ENCODE measurements around the gene SHB.

SHB gene

GRCh38 chr9:37939575-37940095 is 129.4 kb downstream of the SHB start:
- no peaks in the 10 kb centered on the region for H3K36me3 ChIP-seq (replicated peaks; ENCODE audit: low read depth, low read length)
- H3K4me1 ChIP-seq (ENCODE audit: low read length), result no peaks in the 10 kb centered on the region
- H3K4me2 ChIP-seq (ENCODE audit: low read length), result no peak overlapping the region
- no peak overlapping the region for H3K4me3 ChIP-seq (ENCODE audit: low read length)
- H3K27me3 ChIP-seq (ENCODE audit: low read depth, low read length), result no peaks in the 10 kb centered on the region
- no peaks in the 10 kb centered on the region for H3K9me3 ChIP-seq (ENCODE audit: insufficient read depth, low read length)
- H3K9ac ChIP-seq (ENCODE audit: low read length), result no peak overlapping the region
- H4K20me1 ChIP-seq (ENCODE audit: insufficient read depth, low read length), result no peaks in the 10 kb centered on the region
- H2AFZ ChIP-seq (ENCODE audit: low read depth, low read length), result no peak overlapping the region
- H3K79me2 ChIP-seq (ENCODE audit: low read length), result no peaks in the 10 kb centered on the region
- no peak overlapping the region for H3K27ac ChIP-seq (ENCODE audit: low read length)
- TF ChIP-seq CTCF (IDR thresholded peaks at IDR 0.05; ENCODE audit: low read depth, low read length) (no peak), EZH2phosphoT487 (IDR thresholded peaks at IDR 0.05; ENCODE audit: low read depth) (no peak)

- Histone ChIP-seq H3K27ac (ENCODE audit: low read length) (no peak overlapping the region), H3K79me2 (ENCODE audit: low read length) (no peaks in the 10 kb centered on the region), H3K27me3 (ENCODE audit: low read depth, low read length) (no peaks in the 10 kb centered on the region), H2AFZ (ENCODE audit: low read depth, low read length) (no peak overlapping the region), H3K4me2 (ENCODE audit: low read length) (no peak overlapping the region), H3K4me3 (ENCODE audit: low read length) (no peak overlapping the region), H4K20me1 (ENCODE audit: insufficient read depth, low read length) (no peaks in the 10 kb centered on the region), H3K9me3 (ENCODE audit: insufficient read depth, low read length) (no peaks in the 10 kb centered on the region), H3K4me1 (ENCODE audit: low read length) (no peaks in the 10 kb centered on the region), H3K36me3 (replicated peaks; ENCODE audit: low read depth, low read length) (no peaks in the 10 kb centered on the region), H3K9ac (ENCODE audit: low read length) (no peak overlapping the region)
- TF ChIP-seq CTCF (IDR thresholded peaks at IDR 0.05; ENCODE audit: low read depth, low read length) (no peak), EZH2phosphoT487 (IDR thresholded peaks at IDR 0.05; ENCODE audit: low read depth) (no peak)
Observed at GRCh38 chr9:37938121-37938891, 130.7 kb downstream of the SHB start.

- Histone ChIP-seq H3K79me2 (ENCODE audit: low read length) (no peaks in the 10 kb centered on the region), H3K4me2 (ENCODE audit: low read length) (no peak overlapping the region), H3K9ac (ENCODE audit: low read length) (no peak overlapping the region), H2AFZ (ENCODE audit: low read depth, low read length) (no peak overlapping the region), H3K4me1 (ENCODE audit: low read length) (no peaks in the 10 kb centered on the region), H3K27me3 (ENCODE audit: low read depth, low read length) (no peaks in the 10 kb centered on the region), H3K4me3 (ENCODE audit: low read length) (no peak overlapping the region), H3K36me3 (replicated peaks; ENCODE audit: low read depth, low read length) (no peaks in the 10 kb centered on the region), H3K9me3 (ENCODE audit: insufficient read depth, low read length) (no peaks in the 10 kb centered on the region), H3K27ac (ENCODE audit: low read length) (no peak overlapping the region), H4K20me1 (ENCODE audit: insufficient read depth, low read length) (no peaks in the 10 kb centered on the region)
- TF ChIP-seq CTCF (IDR thresholded peaks at IDR 0.05; ENCODE audit: low read depth, low read length), result no peak
- no peak for TF ChIP-seq EZH2phosphoT487 (IDR thresholded peaks at IDR 0.05; ENCODE audit: low read depth)
Observed at GRCh38 chr9:37937366-37937765, 131.7 kb downstream of the SHB start.

- no peak overlapping the region for H2AFZ ChIP-seq (ENCODE audit: low read depth, low read length)
- H3K4me1 ChIP-seq (ENCODE audit: low read length), result no peaks in the 10 kb centered on the region
- TF ChIP-seq EZH2phosphoT487 (IDR thresholded peaks at IDR 0.05; ENCODE audit: low read depth) (no peak), CTCF (IDR thresholded peaks at IDR 0.05; ENCODE audit: low read depth, low read length) (no peak)
- H3K4me3 ChIP-seq (ENCODE audit: low read length), result no peak overlapping the region
- H3K4me2 ChIP-seq (ENCODE audit: low read length), result no peak overlapping the region
- no peaks in the 10 kb centered on the region for H3K79me2 ChIP-seq (ENCODE audit: low read length)
- no peak overlapping the region for H3K27ac ChIP-seq (ENCODE audit: low read length)
- H3K9ac ChIP-seq (ENCODE audit: low read length), result no peak overlapping the region
- no peaks in the 10 kb centered on the region for H3K9me3 ChIP-seq (ENCODE audit: insufficient read depth, low read length)
- no peaks in the 10 kb centered on the region for H4K20me1 ChIP-seq (ENCODE audit: insufficient read depth, low read length)
- H3K27me3 ChIP-seq (ENCODE audit: low read depth, low read length), result no peaks in the 10 kb centered on the region
- H3K36me3 ChIP-seq (replicated peaks; ENCODE audit: low read depth, low read length), result no peaks in the 10 kb centered on the region
Observed at GRCh38 chr9:37936965-37937364, 132.1 kb downstream of the SHB start.
